NCI-H2227 (cell line): ENCODE data around the gene PRLR.

Experiments used
- DNase-seq: peaks from one replicate; lab custom pipeline; 2025; ENCODE audit not compliant: unreplicated experiment; lab: John Stamatoyannopoulos, UW

PRLR gene

DNA sequence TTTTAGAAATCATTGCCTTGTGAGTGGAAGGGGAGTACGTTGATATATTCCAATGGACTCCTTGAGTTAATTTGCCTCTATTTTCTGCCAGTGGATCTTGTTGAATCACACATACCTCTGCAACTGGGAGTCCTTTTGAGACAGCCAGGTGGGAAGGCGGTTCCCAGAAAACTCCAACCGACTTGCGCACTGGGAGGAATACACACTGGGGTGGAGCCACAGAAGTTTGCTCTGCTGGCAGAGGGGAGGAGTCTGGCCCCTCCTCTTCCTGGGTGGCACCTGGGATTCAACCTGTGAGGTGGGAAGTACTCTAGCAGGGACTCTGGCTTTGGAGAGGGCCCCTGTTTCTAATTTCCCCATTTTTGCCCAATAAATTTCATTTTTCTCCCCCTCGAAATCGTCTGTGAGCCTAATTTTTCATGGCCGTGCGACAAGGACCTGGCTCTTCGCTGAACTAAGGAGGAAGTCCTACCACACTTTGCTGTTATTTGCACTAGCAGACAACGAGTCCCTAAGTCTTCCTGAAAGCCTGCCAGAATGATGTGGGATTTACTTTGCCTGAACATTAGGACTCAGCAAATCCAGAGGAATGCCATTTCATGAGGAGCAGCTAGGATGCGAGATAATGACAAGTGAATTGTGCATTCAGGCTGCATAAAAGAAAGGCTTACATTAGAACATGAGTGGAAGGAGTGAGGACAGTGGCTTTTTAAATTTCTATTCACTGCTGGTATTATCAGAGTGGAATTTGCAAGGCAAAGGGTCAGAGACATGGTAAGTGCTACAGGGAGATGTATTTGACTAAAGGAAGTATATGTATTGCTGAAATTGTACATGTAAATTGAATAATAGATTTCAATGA, 67.2 kb downstream of the PRLR start:
- no peak for DNase-seq

DNA sequence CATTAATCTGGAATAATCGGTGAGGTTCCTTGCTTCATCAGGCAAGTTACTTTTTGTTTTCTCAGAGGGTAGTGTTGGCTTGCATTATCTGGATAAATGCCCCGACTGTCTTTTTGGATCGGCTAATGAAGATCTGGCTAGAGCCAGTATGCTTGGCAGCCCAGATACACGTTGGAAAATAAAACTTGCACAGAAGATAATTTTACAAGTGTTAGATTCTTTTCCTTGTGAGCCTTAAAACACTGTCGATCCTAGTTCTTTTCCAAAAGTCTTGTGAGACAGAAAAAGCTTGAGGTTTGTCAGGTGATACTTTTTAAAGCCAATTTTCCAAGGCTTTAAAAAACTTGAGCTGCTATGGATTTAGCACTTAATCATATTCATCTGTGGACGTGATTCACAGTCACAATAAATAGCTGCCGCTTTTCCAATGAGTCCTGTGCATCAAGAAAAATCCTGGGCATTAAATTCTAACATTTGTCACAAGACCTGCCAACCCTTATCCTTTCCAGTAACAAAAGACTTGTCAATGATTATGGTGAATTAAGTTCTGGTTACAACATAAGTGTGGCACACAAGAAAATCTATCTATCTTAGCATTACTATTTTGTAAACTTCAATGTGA, 68.5 kb downstream of the PRLR start:
- DNase-seq, result no peak

DNA sequence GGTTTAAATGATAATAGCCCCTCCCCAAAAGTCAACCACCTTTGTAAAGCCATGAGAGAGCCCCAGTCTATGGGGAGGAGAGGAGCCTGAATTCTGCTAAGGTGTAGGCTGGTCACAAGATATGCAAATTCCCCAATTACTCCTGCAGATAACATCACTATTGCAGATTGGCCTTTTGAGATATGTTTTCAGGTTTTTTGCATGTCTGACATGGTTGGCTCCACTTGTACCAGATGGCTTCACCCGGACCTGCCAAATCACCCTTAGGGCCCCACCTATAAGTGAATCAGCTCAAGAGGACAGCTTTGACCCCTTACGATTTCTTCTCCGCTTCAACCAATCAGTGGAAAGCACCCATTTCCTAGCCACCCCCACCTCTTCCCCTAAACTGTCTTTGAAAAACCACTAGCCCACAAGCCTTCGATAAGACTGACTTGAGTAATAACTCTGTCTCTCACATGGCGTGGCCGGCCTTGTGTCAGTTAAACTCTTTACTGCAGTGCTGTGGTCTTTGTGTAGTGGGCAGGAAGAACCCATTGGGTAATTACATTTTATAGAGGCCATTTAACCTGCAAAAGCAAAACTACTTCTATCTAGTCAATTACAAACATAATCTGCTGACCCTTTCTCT, 69.7 kb downstream of the PRLR start:
- DNase-seq, result no peak

DNA sequence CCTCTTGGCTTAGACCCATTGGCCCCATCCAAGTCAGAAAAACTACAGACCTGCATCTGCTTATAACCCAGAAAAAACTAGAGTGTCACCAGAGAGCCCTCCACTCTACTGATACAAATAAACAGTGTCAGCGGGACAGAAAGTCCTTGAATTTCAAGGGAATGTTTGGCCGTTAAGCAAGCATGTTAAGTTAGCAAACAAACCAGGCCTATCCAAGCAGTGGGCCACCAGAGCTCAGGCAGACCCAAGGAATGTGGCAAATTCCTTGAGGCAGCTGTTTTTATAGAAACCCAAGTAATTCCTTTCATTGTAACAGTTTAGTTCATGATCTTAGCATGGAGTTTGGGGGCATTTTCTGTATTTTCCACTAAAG, 70.9 kb downstream of the PRLR start:
- DNase-seq, result no peak

DNA sequence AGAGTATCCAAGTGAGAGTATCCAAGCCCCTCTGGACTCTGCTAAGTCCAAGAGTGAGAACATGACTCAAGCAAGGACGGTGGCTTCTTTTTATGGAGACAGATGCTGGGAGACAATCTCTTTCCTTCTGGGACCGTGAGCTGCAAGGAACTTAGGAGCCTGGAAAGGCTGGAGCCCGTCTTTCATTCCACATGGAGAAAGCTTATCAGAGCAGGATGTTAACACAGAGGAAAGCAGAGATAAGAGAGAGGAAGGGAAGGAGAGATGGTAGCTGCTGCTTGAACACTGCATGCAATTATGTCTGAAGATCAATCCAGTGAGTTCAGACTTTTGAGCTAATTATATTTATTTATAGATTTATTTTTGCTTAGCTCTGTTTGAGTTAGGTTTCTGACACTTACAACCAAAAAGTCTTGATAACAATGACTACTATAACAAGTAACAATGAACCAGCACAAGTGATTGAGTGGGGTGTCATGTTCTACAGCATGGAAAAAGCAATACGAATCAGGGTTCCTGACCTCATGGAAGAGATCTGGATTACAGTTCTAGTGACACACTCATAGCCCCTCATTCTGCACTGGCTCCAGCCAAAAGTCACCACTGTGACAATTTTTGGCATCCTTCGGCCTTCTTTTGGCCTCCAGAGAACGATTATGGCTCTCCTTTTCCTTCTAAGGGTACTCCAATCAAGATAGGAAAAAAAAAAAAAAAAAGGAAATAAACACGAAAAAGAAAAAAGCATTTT, 71.5 kb downstream of the PRLR start:
- DNase-seq, result no peak

DNA sequence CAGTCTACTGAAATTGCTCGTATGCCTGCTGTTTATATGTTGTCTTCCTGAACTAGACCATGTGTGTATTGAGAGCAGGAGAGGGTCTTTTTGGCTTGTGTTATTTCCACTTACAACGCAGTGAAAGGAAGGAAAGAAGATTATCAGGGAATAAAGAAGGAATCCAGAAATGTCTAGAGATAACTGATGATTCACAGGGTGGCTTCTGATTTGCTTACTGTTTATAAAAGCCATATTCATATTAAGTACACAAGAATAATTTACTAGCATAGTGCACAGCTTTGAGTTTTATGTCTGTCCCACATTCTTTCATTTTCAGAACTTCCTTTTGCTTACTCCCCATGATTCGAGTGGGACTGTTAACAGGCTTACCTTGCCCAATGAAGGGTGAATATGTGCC, 72.1 kb downstream of the PRLR start:
- no peak for DNase-seq

DNA sequence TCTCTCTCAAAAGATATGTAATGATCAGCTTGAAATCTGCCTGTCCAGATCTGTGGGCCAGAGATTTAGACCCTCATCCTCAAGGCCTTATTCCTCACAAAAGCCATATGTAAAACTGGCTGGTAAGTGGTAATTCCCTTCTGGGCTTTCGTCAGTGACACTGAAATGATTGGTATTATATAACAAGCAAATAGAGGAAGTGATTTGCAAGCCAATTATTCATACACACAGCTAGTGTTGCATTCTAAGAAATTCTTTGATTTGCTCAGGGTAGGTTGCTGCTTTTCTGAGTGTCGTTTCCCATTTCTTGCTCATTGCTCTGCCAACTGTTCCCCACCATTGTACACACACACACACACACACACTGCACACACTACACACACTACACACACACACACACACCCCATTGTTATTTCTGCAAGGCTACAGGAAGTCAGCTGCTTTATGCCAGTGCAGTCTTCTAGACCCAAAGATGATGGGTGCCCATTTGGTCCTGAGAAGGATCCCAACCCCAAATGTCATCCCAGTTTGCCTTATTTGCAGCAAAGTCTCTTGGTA, 76.8 kb downstream of the PRLR start:
- no peak for DNase-seq

DNA sequence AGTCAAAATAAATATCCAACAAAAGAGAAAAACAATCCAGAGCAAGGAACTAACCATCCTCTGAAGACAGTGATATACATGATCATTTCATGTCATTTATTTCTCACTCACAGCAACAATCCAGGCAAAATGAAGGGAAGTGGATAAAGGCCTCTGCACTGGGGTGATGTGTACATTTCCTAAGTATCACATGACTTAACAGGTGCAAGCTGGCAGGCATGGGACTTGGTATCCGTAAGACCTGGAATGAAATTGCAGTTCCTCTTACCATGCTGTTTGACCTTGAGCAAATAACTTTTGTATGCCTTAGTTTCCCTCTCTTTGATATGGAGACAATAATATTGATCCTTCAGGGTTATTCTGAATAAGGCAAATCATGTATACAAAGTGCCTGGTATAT, 77.6 kb downstream of the PRLR start:
- no peak for DNase-seq

DNA sequence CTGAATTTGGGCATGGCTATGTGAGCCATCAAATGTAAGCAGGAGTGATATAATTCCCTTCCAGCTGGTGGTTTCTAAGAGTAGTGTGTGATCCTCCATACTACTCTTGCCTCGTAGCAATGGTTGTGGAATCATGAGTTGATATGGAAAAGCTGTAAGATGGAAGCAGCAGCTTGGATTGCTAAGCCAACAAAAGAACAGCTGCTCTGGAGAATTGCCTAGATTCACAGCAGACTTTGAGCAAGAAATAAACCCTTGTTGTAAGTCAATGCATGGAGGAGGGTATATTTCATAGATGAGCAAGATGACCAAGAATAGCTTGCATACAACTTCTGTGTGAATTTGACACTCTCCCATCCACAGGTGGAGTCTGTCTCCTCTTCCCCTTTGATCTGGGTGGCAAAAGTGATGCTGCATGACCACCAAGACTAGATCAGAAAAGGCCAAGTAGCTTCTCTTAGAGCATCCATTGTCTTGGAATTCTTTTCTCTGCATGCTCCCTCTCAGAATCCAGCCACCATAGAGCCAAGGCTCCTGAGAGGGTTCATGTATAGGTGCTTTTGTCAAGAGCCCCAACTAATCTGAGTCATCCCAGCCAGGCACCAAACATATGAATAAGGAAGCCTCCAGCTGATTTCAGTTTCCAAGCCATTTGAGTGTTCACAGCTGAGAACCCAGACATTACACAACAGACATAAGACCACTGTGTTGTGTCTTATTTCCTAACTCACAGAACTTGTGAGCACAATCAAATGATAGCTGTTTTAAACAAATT, 79.0 kb downstream of the PRLR start:
- no peak for DNase-seq

DNA sequence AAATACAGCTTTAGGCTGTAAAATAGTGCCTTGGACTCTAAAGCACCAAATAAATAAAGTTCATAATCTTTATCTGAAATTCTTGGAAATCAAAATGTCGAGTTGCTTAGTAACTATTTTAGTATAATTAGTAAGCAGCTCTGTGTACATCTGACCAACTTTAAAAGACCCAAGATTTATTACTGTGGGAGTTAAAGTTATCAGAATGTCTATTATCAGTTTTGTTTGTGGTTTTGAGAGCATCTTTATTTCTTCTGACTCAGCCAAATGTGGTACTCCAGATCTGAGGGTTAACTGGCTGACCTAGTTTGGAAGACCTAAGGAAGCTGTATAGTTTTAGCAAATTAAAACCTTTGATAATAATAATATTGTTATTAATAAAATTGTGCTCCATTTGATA, 81.2 kb downstream of the PRLR start:
- DNase-seq, result no peak

DNA sequence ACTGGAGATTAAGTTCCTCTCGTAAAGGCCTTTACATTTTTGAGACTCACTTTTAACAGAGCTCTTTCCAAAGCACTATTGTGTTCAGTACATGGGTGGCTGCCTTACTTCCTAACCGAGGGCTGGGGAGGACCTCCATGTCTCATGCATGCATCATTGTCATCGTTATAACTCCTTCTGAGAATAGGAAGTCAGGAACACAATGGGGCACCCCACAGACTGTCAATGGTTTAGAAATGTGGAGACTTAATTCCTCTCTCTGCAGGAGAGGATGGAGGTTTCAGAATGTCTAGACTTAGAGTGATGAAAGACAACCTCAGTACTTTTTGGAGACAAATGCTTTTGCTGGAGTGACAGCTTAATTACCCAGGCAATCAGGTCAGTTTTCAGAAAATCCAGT, 83.9 kb downstream of the PRLR start:
- DNase-seq, result no peak

DNA sequence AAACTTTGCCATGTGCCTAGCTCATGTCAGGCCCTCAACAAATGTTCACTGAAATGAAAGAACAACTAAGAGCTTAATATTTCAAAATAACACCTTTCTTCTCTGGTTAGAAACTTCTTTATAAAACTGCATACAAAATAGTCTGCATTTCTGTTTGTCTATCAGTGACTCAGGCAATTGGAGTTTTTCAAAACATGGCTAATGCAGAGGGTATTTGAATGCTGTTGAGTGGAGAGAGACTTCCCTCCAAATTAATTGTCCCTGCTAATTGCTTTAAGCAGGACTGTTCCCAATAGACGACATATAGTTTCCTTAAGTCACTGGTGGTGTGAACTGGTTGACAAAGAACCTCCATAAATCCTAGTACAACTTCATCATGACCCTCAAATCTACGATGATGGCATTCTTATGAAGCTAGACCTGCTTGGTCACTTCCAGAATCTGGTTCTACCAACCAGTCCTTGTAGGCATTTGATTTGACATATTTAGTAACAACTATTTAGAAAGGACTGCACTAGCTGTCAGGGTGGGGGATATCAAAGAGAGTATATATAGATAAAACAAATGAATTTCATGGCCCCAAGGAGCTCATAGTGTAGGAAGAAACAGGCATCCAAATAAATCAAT, 84.5 kb downstream of the PRLR start:
- DNase-seq, result no peak

DNA sequence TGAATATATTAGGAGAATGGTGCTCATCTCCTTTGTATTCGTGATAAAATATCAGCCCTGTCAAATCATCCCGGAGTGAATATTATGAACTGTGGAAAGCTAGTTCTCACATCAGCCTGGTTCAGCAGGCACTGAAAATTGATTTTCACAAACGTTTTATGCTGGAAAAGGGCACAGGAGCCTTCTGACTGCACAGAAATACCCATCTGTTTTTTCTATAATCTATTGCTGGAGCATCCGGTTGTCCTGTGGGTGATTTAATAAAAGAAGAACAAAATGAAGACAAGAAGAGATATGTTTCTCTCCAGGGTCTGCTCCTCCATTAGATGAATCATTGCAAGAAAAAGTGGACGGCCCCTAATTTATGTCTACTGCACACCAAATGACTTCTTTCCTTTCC, 85.3 kb downstream of the PRLR start:
- DNase-seq, result no peak

DNA sequence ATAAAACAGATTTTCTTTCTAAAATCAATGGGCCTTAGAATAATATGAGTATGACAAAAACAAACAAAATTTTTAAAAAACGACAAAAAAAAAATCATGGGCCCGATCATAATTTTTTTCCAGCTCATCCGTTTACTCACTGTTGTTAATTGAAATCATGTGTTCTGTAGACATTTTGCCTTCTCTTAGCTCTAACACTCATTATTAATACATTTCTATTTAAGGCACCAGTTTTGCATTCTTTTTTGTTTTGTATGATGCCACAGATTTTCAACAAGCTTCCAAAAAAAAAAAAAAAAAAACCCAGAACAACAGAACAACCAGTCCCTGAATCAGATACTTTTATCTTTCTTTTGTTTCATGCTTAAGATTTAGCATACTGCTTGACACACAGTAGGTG, 86.4 kb downstream of the PRLR start:
- DNase-seq, result no peak

DNA sequence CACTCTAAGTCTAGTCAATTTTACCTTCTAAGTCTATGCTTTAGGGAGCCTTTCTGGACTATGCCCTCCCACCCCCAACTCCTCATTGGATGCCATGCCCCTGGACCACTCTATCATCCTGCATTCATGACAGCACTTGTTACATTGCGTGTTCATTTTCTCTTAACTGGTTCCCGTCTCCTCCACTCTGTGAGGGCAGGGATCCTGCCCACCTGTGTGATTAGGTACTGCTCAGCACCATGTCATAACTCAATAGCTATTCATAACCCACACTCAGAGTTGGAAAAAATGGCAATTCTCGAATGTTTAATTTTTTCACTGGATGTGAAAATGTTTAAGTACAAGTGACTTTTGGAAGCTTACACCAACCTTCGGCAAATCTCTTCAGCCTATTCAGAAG, 88.5 kb downstream of the PRLR start:
- DNase-seq, result no peak

DNA sequence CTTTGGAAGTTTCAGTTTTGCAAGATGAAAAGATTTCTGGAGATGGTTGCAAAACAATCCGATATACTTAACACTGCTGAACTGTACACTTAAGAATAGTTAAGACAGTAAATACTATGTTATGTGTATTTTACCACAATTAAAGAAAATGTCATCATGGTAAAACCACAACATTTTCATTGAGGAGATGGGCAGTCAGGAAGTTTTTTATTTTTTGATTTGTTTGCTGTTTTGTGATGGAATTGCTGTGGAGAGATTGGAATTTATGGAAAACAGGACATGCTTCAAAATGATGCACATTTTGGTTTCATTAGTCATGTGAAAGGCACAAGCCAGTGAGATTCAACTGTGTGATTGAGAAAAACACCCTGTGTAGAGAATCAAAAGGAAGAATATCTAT, 92.1 kb downstream of the PRLR start:
- no peak for DNase-seq

DNA sequence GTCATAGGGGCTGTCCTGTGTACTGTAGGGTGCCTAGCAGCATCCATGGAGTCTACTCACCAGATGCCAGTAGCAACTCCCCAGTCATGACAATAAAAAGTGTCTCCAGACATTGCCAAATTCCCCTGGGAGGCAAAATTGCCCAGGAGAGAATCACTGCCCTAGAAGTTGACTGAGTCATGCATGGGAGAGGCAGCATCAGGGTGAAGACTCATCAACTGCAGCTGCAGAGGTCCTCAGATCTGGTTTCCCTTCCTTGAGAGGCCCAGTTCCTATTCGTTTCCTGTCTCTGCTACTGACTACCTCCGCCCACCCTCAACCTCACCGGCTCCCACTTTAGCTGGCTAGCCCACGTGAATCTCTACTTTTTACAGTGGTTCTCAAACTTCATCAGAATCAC, 93.9 kb downstream of the PRLR start:
- no peak for DNase-seq

DNA sequence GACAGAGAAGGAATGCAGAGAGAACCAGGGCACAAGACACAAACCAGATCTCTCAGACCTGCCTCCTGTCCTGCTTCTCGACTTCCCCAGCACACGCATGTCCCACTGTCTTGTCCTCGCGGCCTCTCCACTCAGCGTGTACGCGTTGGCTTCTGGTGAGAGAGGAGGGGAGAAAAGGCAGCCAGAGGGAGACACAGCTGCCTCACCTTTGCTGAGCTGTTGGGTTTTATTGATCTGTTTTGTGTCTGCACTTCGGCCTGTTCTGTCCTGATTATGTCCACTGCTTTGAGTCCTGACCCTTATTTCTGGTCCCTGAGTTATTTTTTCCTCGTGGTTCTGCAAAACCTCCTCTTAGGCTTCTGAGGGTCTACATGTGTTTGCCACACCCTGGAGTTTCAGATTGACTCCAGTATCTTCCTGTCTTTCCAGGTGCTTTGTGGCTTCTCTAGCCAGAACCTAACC, 95.0 kb downstream of the PRLR start:
- no peak for DNase-seq

DNA sequence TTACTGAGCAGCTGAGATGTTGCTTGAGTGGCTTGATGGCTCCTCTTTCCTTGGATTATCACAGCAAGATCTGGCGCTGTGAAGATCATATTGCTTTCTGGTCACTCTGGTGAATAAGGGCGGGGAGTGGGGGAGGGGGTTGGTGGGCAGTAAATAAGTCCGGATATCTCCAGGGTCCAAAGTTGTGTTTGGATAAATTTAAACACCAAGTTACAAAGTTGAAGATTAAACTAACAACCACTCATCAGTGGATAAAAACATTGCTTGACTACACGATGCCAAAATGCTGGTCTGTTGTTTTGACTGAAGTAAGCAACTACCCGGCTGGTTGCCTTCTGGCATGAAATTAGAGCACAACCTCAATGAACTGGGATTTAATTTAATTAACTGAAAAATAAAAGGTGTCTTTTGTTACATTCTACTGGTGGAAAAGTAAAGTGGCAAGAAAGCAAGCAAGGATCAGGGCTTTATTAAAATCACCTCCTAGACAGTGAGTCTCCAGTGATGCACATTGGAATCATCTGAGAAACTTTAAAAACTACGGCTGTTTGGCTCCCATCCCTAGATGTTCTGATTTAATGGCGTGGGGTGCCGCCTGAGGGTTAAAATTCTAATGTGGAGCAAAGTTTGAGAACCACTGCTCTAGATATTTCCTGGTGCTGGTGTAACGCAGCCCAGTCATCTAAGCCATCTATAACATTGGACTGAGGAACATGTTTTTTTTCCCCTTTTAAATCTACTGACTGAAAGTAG, 95.8 kb downstream of the PRLR start:
- no peak for DNase-seq
